CD4-positive, alpha-beta T cell treated with Interleukin-12 subunit alpha and Interleukin-12 subunit beta, for 1 hour (primary cell): ENCODE measurements around the gene PREX1.

Experiments
- DNase-seq: peaks from one replicate; pipeline ENCODE4 v3.0.0-alpha.2; 2020

Gene PREX1

DNA sequence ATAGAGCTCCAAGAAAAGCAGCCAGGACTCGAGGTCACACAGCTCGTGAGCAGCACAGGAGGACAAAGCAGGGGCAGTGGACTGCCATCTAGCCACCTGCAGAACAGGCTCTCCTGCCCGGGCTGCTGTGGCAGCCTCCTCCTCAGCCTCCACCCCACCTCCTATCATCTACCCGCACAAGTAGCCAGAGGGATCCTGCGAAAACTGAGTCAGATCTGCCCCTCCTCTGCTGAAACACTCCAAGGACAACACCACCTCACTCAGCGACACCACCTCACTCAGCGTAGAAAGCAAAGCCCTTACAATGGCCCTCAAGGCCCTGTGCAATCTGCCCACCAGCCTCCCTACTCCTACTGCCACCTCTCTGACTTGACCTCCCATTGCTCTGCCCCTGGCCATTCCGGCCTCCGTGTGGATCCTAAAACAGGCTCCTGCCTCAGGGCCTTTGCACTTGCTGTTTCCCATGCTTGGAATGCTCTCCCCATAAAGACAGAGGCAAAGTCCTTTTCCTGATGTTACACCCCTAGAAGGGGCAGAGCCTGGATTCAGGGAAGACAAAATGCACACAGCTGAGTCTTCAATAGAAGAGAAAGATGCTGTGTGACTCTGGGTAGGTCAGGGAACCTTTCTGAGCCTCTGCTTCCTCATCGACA lies 19.3 kb downstream of the PREX1 start:
- no peak for DNase-seq

DNA sequence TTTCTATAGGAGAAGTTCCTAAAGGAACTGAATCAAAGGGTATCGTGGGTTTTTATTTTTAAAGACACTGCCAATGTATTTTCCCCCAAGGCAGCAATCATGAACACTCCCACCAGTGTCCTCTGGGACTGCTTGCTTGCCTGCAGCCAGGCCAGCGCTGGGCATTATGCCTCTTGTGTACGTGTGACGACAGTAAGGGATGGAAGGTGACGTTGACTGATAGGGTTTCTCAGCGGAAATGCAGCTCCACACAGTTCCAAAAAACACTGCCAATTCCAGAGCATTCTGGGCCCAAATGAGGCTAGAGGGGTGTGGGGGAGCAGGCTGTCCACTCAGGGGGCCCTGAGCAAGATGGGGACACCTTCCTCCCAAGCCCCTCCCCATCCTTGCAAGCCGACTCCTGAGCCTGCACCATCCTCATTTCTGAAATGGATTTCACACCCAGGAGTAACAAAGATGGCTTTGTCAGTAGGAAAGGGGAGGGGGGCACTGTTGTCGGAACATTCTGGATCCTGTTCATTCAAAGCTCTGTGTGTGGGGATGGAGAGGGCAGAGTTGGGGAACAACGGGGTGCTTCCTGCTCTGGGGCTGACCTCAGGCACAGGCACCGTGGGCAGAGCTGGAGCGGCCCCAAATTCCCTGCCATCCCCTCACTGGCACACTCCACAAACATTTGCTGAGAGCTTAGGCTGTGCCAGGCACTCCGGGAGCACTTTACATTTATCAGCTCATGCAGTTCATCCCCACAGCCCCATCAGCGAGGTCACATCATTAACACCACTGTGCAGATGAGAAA lies 20.0 kb downstream of the PREX1 start:
- DNase-seq = no peak

DNA sequence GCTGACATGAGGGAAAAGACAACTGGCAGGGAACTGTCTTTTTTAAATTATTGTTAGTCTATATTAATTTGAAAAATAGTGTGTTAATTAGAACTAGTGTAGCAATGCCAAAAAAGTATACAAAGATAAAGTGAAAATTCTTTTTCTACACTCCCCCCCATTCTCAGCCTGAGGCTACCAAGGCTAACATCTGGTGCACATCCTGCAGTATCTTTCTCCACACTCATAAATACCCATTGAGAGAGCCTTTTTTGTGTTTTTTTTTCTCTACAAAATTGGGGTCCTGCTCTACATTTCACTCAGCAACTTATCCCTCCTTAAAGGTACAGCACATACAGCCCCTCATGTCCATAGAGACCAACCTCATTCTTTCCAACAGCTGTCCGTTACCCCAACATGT lies 20.7 kb downstream of the PREX1 start:
- DNase-seq = no peak

DNA sequence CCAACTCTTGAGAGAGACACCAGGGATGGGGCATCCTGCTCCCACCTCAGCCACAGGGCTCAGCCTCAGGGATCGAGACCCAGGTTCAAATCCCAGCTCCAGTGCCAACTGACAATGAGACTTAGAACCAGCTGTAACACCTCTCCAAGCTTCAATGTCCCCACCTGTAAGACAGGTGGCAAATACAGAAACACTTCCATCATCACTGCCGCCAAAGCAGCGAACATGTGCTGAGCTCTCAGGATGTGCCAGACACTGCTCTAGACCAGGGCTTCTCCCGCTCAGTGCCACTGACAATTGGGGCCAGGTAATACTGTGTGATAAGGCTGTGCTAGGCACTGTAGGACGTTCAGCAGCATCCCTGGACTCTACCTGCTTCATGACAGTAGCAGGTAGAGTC lies 22.1 kb downstream of the PREX1 start:
- no peak for DNase-seq

DNA sequence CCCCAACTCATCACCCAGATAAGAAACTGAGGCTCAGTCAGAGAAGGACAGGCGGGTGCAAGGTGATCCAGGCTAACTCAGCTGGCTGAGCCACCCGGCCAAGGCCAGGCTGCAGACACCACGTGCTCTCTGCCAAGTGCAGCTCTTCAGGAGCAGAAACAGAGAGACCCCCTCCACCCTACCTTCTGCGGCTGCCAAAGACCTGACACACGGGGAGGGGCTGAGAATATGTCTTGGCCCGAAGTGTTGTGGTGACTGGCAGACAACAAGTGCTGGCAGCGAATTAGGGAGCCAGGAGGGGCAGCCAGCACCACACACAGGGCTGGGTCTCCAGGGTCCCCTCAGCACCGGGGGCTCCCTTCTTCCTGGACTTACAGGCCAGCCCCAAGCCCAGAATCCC lies 22.5 kb downstream of the PREX1 start:
- DNase-seq = no peak

DNA sequence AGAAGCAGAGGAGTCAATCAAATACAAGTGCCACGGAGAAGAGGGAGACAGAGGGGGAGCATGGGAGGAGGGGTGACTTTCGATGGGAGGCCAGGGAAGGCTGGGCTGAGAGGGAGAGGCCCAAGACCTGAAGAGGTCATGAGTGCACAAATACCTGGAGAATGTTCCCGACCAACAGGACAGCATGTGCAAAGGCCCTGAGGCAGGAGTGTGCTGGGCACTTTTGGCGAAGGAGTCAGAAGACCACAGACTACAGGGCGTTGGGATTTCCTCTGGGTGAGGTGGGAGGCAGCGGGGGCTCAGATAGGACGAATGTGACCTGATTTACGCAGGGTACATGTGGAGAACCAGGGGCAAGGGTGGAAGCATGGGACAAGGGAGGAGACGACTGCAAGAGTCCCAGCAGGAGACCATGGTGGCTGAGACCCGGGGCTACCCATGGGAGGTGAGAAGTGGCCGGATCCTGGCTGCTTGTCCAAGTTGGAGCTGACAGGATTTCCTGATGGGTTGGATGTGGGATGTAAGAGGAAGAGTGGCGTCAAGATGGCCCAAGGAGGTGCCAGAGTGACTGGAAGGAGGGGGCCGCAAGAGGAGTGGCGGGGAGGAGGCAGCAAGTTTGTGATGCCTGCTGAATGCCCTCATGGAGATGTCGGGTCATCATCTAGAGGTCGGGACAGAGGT lies 23.4 kb downstream of the PREX1 start:
- no peak for DNase-seq

DNA sequence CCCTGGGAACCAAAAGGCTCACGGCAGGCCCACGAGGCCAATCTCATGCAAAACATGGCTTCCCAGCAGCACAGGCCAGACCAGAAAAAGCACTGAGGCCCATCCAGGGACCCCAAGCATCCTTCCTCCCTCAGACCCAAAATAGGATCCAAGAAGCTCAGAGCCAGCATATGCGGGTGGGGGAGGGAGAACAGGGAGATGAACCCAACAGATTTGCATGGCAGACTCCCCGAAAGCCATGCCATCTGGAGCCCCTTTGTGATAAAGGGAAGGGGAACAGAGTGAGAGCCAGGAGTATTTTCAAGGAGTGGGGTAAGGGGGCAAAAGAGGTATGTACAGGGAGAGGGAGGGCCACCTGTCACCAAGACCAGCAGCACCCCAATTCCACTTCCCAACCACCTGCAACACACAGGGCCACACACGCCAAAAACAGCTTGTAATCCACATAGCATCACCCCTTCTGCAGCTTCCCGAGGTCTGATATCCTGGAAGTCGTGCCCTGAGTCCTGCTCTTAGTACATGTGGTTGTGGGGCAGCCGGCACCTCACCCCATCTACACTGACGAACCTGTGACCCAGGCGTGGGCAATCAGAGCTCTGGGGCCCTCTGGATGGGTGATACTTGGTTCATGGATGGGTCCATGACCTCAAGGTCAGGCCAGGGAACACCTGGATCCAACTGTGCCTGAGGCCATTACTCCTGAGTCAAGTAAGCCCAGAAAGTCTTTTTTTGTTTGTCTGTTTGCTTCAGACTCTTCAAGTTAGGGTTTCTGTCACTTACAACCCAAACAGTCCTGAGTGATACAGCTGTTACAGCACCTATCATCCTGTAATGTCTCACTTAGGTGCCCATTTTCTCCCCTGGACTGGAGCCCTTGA lies 24.4 kb downstream of the PREX1 start:
- DNase-seq = no peak

DNA sequence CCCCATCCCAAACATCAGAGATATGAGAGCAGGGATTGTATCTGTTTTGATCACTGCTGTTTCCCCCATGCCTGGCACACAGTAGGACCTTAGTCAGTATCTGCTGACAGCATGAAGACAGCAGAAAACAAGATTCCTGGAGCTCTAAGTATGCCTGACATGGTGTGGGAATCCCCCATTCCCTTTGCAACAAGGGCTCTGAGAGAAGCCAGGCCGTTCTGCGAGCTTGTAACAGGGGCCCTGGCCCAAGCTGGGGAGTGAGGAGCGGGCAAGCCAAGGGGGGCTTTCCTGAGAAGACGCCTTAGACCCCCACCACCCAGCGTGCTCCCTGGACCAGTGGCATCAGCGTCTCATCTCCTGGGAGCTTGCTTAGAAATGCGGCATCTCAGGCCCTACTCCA lies 25.2 kb downstream of the PREX1 start:
- DNase-seq = no peak

DNA sequence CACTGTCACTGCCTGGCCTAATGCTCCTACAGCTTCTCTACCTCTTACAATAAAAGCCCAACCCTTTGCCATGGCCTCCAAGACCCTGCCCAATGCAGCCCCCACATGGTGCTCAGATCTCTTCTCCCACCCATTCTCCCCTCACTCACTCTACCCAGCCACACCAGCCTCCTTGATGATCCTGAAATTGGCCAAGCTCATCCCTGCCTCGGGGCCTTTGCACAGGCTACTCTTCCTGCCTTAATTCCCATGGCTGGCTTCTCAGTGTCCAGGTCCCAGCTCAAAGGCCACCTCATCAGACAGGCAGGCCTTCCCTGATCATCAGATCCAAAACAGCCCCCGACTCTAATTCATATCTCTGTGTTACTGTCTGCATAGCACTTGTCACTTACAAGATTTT lies 25.6 kb downstream of the PREX1 start:
- DNase-seq = no peak

DNA sequence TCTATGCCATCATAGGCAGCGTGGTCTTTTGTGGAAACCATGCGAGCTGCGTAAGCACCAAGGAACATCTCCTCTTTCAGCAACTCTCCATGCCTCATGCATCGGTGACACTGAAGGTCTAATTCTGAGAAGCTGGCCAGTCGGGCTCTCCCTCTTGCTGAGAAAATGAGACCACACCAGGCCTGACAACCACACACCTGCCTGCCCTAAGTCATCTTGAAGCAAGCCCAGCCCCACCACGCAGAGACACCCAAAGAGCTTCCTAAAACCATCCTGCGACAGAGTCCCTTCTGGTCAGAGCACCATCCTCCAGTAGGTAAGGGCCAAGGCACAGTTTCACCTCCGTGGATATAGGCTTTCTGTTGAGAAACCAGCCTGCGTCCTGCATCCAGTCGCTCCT lies 26.6 kb downstream of the PREX1 start:
- DNase-seq = no peak

DNA sequence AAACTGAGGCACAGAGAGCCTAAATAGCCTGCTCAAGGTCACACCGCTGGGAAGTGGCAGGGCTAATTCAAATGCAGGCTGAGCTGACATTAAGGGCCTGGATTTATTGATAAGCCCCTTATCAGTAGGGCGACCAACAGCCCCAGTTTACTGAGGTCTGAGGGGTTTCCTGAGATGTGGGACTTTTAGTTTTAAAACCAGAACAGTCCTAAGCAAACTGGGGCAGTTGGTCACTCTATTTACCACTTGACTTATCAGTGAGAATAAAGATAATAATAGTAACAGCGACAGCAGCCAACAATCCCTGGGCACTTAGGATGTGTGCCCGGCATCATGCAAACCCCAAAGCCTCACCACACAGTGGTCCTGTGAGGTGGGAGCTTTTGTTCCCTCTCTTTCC lies 27.6 kb downstream of the PREX1 start:
- no peak for DNase-seq

DNA sequence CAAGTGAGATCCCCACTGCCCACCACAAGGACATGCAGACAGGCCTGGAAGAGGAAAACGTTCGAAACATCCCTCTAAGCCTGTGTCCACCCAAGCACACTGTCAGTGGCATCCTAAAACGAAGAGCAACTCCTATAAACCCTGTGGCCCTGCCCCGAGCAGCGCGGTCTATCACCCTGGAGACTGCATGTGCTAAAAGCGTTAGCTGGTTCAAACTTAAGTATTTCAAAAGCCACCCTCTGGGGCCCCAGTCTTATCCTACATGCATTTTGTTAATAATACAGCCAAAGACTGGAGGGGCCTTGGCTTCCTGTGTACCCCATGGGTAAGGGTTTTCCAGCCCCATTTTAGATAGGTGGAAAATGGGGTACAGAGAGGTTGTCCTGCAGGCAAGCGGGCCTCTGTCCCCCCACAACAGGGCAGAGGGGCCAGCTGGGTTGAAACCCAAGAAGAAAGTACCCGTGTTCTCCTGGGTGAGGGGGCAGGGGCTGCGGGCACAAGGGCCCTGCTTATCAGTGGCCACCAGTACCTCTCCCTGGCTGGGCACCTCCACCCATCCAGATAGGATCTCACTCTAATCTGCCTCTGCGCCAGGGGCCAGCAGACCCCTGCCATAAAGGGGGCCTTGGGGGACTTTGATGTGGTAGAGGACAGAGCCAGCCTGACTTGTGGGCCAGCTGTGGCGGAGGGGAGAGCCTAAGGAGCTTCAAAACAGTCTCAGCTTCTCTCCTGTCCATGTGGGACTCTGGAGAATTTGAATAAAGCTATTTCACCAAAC lies 28.3 kb downstream of the PREX1 start:
- DNase-seq = no peak

DNA sequence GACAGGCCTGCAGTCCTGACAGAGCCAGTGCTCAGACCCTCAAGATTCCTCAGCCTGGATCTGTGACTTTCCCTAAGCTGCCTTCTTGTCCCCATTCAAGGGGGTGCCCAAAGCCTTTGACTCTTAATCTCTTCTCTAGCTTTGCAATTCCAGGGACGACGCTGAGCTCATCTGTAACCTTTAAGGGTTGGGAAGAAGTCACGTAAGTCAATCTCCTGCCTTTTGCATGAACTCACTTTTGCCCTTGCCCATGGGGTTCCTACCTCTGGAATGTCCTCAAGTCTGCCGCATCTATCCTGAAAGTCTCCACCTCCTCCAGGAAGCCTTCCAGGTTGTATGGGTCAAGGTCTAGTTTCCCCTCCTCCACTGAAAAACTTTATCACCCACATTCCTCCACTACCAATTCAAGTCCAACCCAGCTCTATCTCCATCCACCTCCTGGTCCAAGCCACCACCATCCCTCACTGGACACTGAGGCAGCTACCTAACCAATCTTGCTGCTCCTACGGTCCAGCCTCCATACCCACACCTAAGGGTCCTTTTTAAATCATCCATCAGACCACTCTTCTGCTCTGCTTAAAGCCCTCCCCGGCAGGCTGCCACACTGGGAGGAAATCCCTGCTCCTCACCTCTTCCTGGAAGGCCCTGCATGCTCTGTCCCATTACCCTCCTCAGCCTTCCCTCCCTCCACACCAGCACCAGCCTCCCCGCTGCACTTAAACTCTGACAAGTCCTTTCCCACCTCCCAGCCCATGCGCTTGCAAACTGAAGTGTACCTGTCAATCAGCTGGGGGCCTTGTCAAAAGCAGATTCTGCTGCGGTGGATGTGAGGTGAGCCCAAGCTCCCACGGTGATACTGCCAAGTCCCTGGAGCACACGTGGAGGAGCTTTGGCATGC lies 29.7 kb downstream of the PREX1 start:
- DNase-seq = no peak

DNA sequence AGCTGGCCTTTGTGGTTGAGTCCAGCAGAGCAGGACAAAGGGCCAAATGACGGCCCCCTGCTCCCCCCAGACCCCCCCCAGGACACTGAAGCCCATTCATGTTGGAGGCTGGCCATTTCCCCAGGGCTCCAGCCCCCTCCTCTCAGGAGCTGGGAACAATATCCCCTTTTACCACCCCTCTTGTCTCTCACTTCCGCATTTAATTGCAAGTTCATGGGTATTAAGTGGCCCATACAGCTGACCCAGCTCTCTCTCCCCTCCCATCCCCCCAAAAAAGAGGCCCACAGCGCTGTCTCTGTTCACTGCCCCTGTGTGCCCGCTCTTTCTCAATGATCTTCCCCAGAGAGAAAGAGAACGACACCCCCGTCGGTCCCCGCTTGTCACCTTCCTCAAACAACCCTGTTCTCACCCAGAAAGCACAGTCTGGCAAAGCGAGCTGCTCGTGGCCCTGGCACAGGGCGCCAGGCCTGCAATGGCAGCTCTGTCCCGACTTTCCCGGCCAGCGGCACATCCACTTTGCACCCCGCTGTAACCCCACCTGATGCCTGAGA lies 30.4 kb downstream of the PREX1 start:
- DNase-seq = no peak

DNA sequence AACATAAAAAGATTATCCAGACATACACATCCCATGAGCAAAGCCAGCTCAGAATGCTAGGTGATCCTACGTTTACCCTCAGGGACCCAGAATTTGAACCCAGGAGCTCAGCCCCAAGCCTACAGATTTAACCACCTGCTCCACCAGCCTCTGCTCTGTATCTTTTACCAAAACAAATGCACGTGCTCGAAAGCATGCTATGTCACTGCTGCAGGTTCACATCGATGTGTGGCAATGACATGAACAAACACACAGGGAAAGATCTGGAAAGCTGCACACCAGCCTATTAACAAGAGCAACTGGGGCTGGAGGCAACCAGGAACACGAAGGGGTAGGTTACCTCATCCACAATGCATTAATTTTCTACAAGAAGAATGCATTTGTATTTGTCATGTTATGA lies 32.1 kb downstream of the PREX1 start:
- DNase-seq = no peak

DNA sequence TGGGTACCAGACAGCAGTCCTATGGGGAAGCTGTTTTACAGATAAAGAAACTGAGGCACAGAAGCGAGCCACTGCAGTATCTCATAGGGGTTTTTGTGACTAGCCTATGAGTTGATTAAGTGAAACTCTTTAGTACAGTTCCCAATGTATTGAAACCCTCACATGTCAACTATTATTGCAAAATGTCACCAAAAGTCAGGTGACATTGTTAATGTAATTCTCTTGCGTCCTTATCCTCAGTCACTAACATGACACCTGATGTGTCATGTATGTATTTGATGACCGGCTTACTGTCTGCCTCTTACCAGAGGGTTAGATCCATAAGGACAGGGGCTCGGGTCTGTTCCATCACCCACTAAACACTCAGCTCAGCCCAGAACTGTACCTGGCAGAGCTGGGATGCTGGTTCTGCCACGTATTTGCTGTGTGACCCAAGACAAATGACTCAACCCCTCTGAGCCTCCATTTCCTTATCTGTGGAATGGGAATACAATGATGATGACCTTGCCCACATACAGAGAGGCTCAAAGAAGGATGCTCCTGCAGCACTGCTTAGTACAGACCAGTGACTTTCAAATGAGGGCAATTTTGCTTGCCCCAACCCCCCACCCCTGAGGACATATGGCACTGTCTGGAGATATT lies 32.9 kb downstream of the PREX1 start:
- no peak for DNase-seq

DNA sequence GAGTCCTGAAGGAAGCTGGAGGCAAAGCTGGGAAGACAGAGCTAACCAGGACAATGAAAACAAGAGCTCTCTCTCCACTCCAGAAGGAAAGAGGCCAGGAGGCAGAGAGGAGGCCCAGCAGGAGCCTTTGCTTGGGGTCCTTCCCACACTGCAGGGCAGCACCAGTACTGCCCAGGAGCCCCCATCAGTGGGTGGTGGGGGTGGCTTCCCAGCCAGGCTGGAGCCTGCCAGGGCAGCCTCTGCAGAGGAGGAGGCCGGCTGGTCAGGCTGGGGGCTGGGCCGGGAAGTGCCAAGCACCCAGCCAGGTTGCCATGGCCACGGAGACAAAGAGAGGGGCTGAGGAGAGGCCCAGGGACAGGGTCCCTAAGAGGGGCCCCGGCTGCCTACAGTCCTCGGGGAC lies 33.4 kb downstream of the PREX1 start:
- no peak for DNase-seq

DNA sequence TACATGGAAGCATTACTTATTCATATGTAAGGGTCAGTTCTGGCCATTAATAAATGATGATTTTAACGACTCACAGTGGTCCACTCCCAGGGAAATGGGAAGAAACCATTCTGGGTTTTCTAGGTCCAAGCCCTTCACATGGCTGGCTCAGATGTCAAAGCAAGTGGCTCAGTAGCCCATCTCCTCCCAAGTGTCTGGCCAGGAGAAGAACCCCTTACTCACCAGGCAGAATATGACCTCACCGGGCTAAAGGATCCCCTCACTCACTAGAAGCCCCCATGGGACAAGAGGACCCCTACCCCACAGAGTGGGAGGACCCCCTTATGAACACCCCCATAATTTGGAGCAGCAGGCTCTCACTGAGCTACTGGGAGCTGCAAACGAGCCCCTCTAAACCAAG lies 34.0 kb downstream of the PREX1 start:
- DNase-seq = no peak

DNA sequence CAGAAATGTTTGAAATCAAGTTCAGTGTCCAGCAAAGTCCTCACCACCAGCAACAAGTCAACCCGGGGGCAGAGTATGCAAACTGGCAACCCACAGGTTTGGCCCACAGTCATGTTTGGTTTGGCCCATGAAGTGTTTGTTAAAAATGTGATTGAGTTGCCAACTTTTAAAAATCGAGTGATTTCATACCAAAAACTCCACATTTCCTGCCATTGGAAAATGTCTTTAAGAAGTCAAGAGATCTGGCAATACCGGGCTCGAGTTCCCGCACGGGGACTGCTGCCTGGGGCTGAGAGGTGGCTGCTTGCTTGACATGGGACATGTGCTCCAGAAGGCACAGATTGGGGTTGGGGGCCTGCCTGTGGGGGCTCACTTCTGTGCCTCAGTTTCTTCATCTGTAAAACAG lies 36.1 kb downstream of the PREX1 start:
- DNase-seq = no peak

DNA sequence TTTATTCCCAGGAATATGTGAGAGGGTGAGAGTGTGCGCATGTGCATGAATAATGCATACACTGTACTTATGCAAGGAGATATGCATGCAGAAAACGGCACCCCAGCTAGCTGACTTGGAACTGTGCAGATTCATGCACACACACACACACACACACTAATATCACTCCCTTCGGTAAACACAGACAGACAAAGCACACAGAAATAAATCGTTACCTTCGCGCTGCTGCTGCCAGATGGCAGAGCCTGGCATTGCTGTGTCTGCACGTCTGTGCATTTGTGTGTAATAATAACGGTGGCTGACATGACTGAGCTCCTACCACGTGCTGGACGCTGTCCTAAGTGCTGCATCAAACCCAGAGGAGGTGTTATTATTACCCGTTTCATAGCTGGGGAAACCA lies 36.8 kb downstream of the PREX1 start:
- no peak for DNase-seq
